H1 (cell line): ENCODE results near the gene CCDC78.

Experiments used
- BACH1 ChIP-seq: IDR thresholded peaks from 2 replicates; pipeline ENCODE4 v1.6.1; 2012; ENCODE audit warnings: low read length, improper control_type of control experiment
- CREB1 ChIP-seq: IDR thresholded peaks from 2 replicates; pipeline ENCODE4 v1.6.1; 2012; ENCODE audit warnings: inconsistent platforms
- CTCF ChIP-seq, 3 experiments: IDR thresholded peaks; 1 replicate in 2 of 3; 2 replicates in 1 of 3; pipeline versions ENCODE4 v1.5.1 to v1.6.1; 2011; ENCODE audit warnings: low read length in 3 of 3, mild to moderate bottlenecking in 3 of 3, inconsistent platforms in 2 of 3, low read depth in 1 of 3, moderate library complexity in 1 of 3; ENCODE audit not compliant: insufficient read depth in 1 of 3; ENCODE audit errors: control extremely low read depth in 1 of 3
- EP300 ChIP-seq, 2 experiments: IDR thresholded peaks; 1 replicate in 1 of 2; 2 replicates in 1 of 2; pipeline ENCODE4 v1.6.1; 2011 to 2012; ENCODE audit warnings: low read depth in 2 of 2, low read length in 2 of 2, mild to moderate bottlenecking in 2 of 2, borderline replicate concordance in 1 of 2, inconsistent platforms in 1 of 2, moderate library complexity in 1 of 2
- GABPA ChIP-seq: IDR thresholded peaks from 2 replicates; pipeline ENCODE4 v1.6.1; 2011; ENCODE audit warnings: mild to moderate bottlenecking, low read length, moderate library complexity, borderline replicate concordance; ENCODE audit not compliant: insufficient read depth
- JUN ChIP-seq: IDR thresholded peaks from 2 replicates; pipeline ENCODE4 v1.6.1; 2011; ENCODE audit warnings: low read depth, mild to moderate bottlenecking, improper control_type of control experiment, low read length
- POLR2A ChIP-seq, 2 experiments: IDR thresholded peaks; 1 replicate in 1 of 2; 2 replicates in 1 of 2; pipeline ENCODE4 v1.6.1; 2011; ENCODE audit warnings: low read depth in 2 of 2, low read length in 2 of 2, mild to moderate bottlenecking in 2 of 2; ENCODE audit errors: control extremely low read depth in 1 of 2
- POLR2AphosphoS5 ChIP-seq: IDR thresholded peaks from 2 replicates; pipeline ENCODE4 v1.6.1; 2011; ENCODE audit warnings: low read depth, low read length
- RNF2 ChIP-seq: fragments of 200-900, 300-1000 bp; sonication (generic); IDR thresholded peaks from 2 replicates; pipeline ENCODE4 v1.7.1; 2016; ENCODE audit warnings: borderline replicate concordance, low read depth, mild to moderate bottlenecking, antibody characterized with exemption, low read length; ENCODE audit not compliant: poor library complexity, severe bottlenecking; ENCODE audit errors: missing control alignments
- SP1 ChIP-seq: IDR thresholded peaks from 2 replicates; pipeline ENCODE4 v1.6.1; 2011; ENCODE audit warnings: low read depth, low read length
- USF2 ChIP-seq: IDR thresholded peaks from 2 replicates; pipeline ENCODE4 v1.6.1; 2011; ENCODE audit warnings: low read length, improper control_type of control experiment

GRCh38 chr16:766008-766819 lies 40.0 kb upstream of the CCDC78 start:
- no peak for TF ChIP-seq USF2
- TF ChIP-seq GABPA = no peak
- TF ChIP-seq POLR2A (IDR thresholded peaks at IDR 0.05; ENCODE audit: control extremely low read depth in 1 of 2, low read depth in 2 of 2, low read length in 2 of 2) = no peak
- TF ChIP-seq CTCF (IDR thresholded peaks at IDR 0.05; ENCODE audit: control extremely low read depth in 1 of 3, insufficient read depth in 1 of 3, low read depth in 1 of 3, low read length in 3 of 3) = no peak
- no peak for TF ChIP-seq BACH1
- TF ChIP-seq EP300 (IDR thresholded peaks at IDR 0.05; ENCODE audit: borderline replicate concordance in 1 of 2, low read depth in 2 of 2, low read length in 2 of 2) = no peak
- TF ChIP-seq POLR2AphosphoS5 = no peak
- no peak for TF ChIP-seq CREB1
- no peak for TF ChIP-seq SP1
- no peak for TF ChIP-seq JUN
- TF ChIP-seq RNF2 = no peak
